ENCODE data around the gene SBF2.

DNA sequence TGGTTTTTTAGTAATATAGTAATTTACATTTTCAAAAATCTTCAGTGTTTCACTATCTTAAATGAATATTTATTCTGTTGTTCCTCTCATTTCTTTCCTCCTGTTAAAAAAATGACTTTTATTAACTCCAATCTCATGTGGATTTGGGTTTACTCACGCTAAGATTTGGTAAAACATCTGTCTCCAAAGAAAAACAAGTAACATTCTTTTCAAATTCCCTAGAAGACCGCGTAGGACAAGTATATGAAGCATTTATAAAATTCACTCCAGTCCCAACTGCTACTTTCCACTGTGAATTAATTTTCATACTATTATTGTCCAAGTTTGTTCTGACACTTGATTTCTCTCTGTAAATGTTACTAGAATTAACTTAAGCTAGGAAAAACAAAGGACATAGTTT, 26.2 kb downstream of the SBF2 start:
- TF ChIP-seq BRD9 (IDR thresholded peaks at IDR 0.05; ENCODE audit: low read depth, partially characterized antibody) (no peak), ETV1 (tag; conservative IDR thresholded peaks at IDR 0.05; ENCODE audit: low read depth) (no peak), COPS2 (conservative IDR thresholded peaks at IDR 0.05) (no peak), ZNF644 (tag; IDR thresholded peaks at IDR 0.05; ENCODE audit: low read depth) (no peak), POLR2A (conservative IDR thresholded peaks at IDR 0.05) (no peak), SAFB (IDR thresholded peaks at IDR 0.05; ENCODE audit: borderline replicate concordance, low read depth, low read length) (no peak), RCOR1 (IDR thresholded peaks at IDR 0.05; ENCODE audit: borderline replicate concordance in 1 of 2, low read depth in 2 of 2, low read length in 2 of 2) (no peak), PHF8 (IDR thresholded peaks at IDR 0.05; ENCODE audit: borderline replicate concordance, low read length) (no peak), YBX1 (IDR thresholded peaks at IDR 0.05) (no peak), ZNF239 (CRISPR knock-in tag; IDR thresholded peaks at IDR 0.05) (no peak), XRCC3 (IDR thresholded peaks at IDR 0.05) (no peak), MYC (IDR thresholded peaks at IDR 0.05; ENCODE audit: low read depth, low read length) (no peak), MYC (CRISPR knock-in tag; IDR thresholded peaks at IDR 0.05; ENCODE audit: borderline replicate concordance, low read depth) (no peak)
- TF ChIP-seq, protein P1, sequence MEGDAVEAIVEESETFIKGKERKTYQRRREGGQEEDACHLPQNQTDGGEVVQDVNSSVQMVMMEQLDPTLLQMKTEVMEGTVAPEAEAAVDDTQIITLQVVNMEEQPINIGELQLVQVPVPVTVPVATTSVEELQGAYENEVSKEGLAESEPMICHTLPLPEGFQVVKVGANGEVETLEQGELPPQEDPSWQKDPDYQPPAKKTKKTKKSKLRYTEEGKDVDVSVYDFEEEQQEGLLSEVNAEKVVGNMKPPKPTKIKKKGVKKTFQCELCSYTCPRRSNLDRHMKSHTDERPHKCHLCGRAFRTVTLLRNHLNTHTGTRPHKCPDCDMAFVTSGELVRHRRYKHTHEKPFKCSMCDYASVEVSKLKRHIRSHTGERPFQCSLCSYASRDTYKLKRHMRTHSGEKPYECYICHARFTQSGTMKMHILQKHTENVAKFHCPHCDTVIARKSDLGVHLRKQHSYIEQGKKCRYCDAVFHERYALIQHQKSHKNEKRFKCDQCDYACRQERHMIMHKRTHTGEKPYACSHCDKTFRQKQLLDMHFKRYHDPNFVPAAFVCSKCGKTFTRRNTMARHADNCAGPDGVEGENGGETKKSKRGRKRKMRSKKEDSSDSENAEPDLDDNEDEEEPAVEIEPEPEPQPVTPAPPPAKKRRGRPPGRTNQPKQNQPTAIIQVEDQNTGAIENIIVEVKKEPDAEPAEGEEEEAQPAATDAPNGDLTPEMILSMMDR (IDR thresholded peaks at IDR 0.05 in 2 of 3, conservative IDR thresholded peaks at IDR 0.05 in 1 of 3; ENCODE audit: insufficient read depth in 2 of 3, low read depth in 1 of 3, low read length in 3 of 3) = no peak
- TF ChIP-seq, protein P2, sequence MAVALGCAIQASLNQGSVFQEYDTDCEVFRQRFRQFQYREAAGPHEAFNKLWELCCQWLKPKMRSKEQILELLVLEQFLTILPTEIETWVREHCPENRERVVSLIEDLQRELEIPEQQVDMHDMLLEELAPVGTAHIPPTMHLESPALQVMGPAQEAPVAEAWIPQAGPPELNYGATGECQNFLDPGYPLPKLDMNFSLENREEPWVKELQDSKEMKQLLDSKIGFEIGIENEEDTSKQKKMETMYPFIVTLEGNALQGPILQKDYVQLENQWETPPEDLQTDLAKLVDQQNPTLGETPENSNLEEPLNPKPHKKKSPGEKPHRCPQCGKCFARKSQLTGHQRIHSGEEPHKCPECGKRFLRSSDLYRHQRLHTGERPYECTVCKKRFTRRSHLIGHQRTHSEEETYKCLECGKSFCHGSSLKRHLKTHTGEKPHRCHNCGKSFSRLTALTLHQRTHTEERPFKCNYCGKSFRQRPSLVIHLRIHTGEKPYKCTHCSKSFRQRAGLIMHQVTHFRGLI (CRISPR knock-in tag; IDR thresholded peaks at IDR 0.05) = no peak
